ENCODE measurements around the gene CD164L2.

CD164L2 gene

GRCh38 chr1:27365372-27366112 lies 17.6 kb downstream of the CD164L2 start:
- DNase-seq (ENCODE audit: low read depth in 1 of 2, low spot score in 1 of 2) = peak; percentile 62 to 71

DNA sequence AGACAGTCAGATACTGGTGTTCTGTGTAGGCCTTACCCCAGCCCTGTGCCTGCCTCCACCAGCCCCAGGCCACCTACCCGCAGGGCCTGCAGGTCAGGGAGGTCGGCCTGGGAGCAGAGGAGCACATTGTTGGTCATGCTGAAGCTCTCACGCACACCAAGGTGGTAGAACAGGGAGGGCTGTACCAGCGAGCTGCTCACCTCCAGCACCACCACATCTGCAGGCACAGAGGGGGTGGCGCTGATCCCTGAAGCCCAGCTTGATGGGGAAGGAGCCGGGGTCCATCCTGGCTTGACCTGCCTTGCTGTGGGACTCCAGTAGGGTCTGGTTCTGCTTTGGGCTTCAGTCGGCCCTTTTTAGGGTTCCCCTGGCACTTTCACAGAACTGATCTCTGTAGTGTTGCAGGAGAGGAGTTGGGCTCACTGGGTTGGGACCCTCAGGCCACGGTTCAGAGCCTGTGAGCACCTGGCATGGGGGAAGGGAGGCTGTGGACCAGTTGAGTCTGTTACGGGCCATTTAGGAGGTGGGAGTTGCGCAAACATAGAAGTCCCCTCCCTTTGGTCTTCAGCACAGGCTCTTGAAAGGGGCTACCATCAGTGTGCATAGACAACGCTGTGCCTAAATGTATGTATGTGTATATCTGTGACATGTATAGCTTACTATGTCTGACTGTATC lies 18.3 kb downstream of the CD164L2 start:
- no peak for DNase-seq (ENCODE audit: low read depth in 1 of 2, low spot score in 1 of 2)

- DNase-seq (ENCODE audit: low read depth in 1 of 2, low spot score in 1 of 2) = no peak
Observed at GRCh38 chr1:27363766-27364695, 19.1 kb downstream of the CD164L2 start.

DNA sequence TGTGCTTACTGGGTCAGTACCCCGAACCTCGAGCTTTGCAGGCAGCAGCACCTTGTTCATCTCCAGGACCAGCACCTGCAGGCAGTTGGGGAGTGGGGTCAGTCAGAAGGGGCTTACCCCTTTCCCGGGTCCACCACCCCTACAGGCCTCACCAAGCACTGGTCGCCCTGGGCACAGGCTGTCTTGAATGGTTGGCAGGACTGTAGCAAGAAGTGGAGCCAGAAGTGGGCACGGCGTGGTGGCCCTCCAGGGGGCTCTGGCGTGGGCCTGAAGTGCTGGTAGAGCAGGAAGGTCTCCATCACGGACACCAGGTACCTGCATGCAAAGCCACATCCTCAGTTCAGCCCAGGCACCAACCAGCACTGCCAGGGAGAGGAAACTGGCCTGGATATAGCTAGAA lies 21.6 kb downstream of the CD164L2 start:
- DNase-seq (ENCODE audit: low read depth in 1 of 2, low spot score in 1 of 2) = no peak

- DNase-seq (ENCODE audit: low read depth in 1 of 2, low spot score in 1 of 2) = no peak
Observed at GRCh38 chr1:27361044-27361402, 22.1 kb downstream of the CD164L2 start.

- DNase-seq (ENCODE audit: low read depth in 1 of 2, low spot score in 1 of 2) = peak; percentile 13 to 26
Observed at GRCh38 chr1:27360159-27361043, 22.7 kb downstream of the CD164L2 start.

- no peak for DNase-seq (ENCODE audit: low read depth in 1 of 2, low spot score in 1 of 2)
Observed at GRCh38 chr1:27359822-27360158, 23.3 kb downstream of the CD164L2 start.

- DNase-seq (ENCODE audit: low read depth in 1 of 2, low spot score in 1 of 2) = no peak
Observed at GRCh38 chr1:27358928-27359313, 24.2 kb downstream of the CD164L2 start.

DNA sequence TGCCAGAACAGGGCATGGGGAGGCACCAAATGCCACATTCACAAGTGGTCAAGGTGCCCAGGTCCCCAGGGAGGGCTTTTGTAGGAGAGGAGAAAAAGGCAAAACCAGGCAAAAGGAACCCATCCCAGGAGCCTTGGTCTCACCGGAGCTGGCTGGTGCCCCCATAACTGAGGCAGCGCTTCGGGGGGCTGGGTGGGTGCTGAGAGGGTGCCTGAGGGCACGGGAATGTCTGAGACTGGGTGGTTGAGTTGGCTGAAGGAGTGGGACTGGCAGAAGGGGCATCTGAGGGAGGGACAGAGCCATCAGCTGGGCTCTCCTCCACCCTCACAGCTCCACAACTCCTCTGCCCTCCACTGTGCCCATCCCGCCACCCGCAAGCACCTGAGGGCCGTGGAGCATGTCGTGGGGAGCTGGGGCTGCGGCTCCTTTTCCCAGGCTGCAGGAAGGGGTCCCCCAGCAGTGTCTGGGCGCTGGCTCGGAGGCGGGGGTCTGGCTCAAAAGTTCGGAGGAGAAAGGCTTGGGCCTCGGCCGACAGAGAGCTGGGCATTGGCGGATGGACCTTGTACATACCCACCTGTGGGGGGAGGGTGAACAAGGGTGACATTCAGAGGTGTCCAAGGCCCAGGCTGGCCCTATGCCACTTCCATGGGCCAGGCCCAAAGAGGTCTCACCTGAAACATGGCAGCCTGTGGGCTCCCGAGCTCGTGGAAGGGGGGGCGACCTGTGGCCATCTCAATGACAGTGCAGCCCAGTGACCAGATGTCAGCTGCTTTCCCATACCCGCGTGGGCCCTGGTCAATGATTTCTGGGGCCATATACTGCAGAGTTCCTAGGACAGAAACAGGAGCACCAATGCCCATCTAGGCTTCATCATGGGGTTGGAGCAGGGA lies 24.9 kb downstream of the CD164L2 start:
- DNase-seq (ENCODE audit: low read depth in 1 of 2, low spot score in 1 of 2) = no peak

DNA sequence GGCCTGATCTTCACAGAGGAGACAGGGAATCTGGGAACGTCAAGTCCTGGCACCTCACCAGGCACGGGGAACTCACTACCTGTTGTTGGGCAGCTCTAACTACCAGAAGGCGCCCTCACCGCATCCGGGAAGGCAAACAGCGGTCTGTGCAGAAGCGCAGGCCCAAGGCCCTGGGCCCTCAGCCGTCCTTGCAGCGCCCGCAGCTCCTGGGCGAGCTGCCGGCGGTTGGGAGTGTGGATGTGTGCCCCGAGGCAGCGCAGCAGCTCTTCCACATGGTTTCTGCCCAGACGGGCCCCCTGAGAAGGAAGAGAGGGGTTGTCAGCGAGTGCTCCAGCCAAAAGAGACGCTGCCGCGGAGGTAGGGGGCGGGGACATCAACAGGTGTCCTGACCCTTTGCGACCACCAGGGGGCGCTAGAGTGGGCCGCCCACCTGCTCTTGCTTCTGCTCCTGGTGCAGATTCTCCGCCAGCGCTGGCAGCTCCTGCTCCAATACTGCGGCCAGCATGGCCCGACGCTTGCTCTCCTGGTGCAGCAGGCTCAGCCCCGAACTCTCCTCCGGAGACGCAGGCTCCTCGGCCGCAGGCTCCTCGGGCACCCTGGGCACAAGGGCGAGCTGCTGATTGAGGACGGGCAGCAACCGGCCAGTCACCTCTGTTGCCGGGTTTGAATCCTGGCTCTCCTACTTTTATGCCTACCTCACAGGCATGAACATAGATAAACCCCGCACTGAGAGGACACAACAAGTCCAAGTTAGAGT lies 25.7 kb downstream of the CD164L2 start:
- DNase-seq (ENCODE audit: low read depth in 1 of 2, low spot score in 1 of 2) = peak; percentile 74

DNA sequence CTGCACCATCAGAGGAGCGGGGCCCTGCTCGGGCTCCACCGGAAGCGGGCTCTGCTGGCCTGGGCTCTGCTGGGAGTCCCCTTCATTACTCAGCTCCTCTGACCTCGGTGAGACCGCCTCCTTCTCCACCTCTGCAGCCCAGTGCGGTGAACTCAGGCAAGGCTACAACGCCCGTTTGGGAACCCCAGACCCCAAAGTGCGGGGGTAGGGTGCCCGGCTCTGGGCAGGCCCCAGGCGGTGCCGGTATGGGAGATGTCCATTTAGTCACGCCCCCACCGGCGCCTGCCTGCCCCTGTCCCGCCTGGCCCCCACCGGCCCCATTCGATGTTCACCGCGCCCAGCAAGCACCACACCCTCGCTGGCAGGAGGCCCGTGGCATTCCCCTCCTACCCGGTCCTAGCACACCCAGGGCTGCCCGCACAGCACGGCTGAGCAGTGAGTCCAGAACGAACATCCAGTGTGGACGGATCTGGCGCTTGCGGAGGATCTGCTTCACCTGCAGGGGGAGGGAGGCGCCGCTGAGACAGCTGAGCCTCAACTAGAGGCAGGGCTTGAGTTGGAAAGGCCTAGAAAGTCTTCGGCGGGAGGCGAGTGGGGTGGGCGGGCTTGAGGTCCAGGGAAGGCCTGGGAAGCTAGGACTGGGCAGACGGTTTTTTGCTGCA lies 26.4 kb downstream of the CD164L2 start:
- DNase-seq (ENCODE audit: low read depth in 1 of 2, low spot score in 1 of 2) = no peak

- DNase-seq (ENCODE audit: low read depth in 1 of 2, low spot score in 1 of 2) = no peak
Observed at GRCh38 chr1:27356277-27356618, 26.9 kb downstream of the CD164L2 start.

- DNase-seq (ENCODE audit: low read depth in 1 of 2, low spot score in 1 of 2) = no peak
Observed at GRCh38 chr1:27355683-27356082, 27.4 kb downstream of the CD164L2 start.

GRCh38 chr1:27353629-27354028 lies 29.5 kb downstream of the CD164L2 start:
- no peak for DNase-seq (ENCODE audit: low read depth in 1 of 2, low spot score in 1 of 2)

GRCh38 chr1:27353166-27353565 lies 30.0 kb downstream of the CD164L2 start:
- no peak for DNase-seq (ENCODE audit: low read depth in 1 of 2, low spot score in 1 of 2)

DNA sequence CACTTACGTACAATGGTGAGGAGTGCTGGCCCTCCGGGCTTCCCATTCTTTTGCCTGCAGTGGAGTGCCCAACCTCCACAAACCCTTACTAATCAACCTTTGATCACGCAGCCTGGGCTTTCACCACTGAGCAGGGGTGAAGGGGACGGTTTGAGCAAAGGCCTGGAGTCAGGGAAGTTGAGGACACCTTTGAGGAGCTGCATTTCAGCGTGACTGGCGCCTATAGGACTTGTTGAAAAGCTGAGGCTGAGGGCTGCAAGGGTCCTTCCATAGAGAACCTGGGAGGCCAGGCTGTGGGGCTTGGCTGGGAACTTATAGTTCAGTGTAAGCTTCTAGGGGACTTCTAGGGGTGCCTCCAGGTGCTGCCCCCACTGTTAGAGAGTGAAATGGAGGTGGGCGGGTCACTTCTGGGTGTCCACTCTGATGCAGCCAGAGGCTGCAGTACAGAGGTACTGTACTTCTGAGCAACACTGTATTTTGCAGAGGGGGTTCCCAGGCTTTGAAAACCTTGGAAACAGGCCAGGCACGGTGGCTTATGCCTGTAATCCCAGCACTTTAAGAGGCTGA lies 31.5 kb downstream of the CD164L2 start:
- no peak for DNase-seq (ENCODE audit: low read depth in 1 of 2, low spot score in 1 of 2)

DNA sequence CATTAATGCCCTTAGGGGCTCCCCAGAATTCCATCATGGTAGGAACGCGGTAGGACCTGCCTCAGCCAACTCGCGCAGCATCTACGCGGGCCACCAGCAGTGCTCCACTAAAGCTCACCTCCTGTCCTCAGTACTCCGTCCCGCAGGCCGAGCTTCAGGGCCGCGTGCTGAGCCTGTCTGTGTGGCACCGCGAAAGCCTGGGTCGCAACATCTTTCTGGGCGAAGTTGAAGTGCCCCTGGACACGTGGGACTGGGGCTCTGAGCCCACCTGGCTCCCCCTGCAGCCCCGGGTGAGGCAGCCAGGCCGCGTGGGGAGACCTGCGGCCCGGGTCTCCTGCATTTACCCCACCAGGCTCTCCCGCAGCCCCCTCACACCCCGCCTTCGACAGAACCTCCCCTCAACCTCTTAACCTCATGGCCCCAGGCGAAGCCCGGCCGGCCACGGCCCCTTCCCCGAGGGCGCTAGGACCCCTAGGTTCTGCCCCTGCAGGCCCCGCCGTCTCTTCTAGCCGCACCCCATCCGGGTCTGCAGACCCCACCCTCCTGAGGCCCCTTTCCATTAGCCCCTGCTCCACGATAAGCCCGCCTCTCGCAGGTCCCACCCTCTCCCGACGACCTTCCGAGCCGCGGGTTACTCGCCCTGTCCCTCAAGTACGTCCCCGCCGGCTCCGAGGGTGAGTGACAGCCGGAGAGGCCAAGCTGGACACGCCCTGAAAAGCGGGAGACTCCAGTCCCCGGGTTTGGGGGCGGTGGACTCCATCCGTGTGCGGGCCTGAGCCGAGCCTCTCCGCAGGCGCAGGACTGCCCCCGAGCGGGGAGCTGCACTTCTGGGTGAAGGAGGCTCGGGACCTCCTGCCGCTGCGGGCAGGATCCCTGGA lies 32.2 kb downstream of the CD164L2 start:
- no peak for DNase-seq (ENCODE audit: low read depth in 1 of 2, low spot score in 1 of 2)

Data from activated T-helper 1 cell treated with anti-CD3 and anti-CD28 coated beads, Interleukin-2, amount 50 U/mL, for 16 hours (primary cell).